ENCODE measurements around the gene TMEM165. TPM values are rescaled to one million over a fixed set of nuclear protein-coding genes. Genes with fewer than 3 reads are reported as not detected.
"Not testable (repeated sequence)": the region's sequence is repeated elsewhere in the genome, so short reads cannot be mapped to it uniquely, and the experiment has no call there.

TMEM165 gene
- polyA plus RNA-seq, 1 donor (not counting 4 experiments of a cell fraction or from before 2014, with no cell fraction given) = 132 TPM

GRCh38 chr4:55359397-55359916 is 36.3 kb upstream of the TMEM165 start:
- dilution Hi-C loops (cut with MboI; ENCODE audit: extremely low pct_ligation_motif_present, low sequenced_read_pairs) = no loop called here
- Histone ChIP-seq H3K9me3 (ENCODE audit: control insufficient read depth, low read depth, low read length) (no peaks in the 10 kb centered on the region), H3K9me1 (ENCODE audit: control insufficient read depth, extremely low read depth, insufficient read depth, low read length) (no peaks in the 10 kb centered on the region), H3K79me2 (ENCODE audit: control insufficient read depth, insufficient read depth, low read length) (no peaks in the 10 kb centered on the region), H2AFZ (ENCODE audit: control insufficient read depth, low read length) (peak overlapping the region; percentile 60), H3K9ac (ENCODE audit: control insufficient read depth, extremely low read depth, insufficient read depth, low read length) (peak overlapping the region; percentile 56), H3K4me2 (ENCODE audit: control insufficient read depth, extremely low read depth, insufficient read depth, low read depth, low read length) (peak overlapping the region; percentile 66), H4K20me1 (ENCODE audit: control insufficient read depth, extremely low read depth, insufficient read depth, low read length) (no peaks in the 10 kb centered on the region), H3K27me3 (ENCODE audit: control insufficient read depth, extremely low read depth, insufficient read depth, low read length) (no peaks in the 10 kb centered on the region), H3K4me1 (ENCODE audit: control insufficient read depth, extremely low read depth, insufficient read depth, low read length) (peaks cover 35% of the 10 kb centered on the region), H3K4me3 (ENCODE audit: control insufficient read depth in 2 of 3, extremely low read depth in 1 of 3, insufficient read depth in 2 of 3, low read depth in 1 of 3, low read length in 3 of 3) (peak overlapping the region in 1 of 3 experiments; percentile 18), H3K27ac (ENCODE audit: control insufficient read depth, insufficient read depth, low read length) (peak overlapping the region; percentile 62), H3K36me3 (ENCODE audit: control insufficient read depth in 2 of 2, extremely low read depth in 1 of 2, insufficient read depth in 2 of 2, low read length in 2 of 2) (peaks cover 0 to 2% of the 10 kb centered on the region in 2 experiments)
- FAIRE-seq (peak; percentile 23), DNase-seq (ENCODE audit: low read depth, low spot score) (no peak)
- TF ChIP-seq CTCF (optimal IDR thresholded peaks at IDR 0.05 in 1 of 3, IDR thresholded peaks at IDR 0.05 in 1 of 3, conservative IDR thresholded peaks at IDR 0.05 in 1 of 3; ENCODE audit: extremely low read depth in 1 of 3, insufficient read depth in 2 of 3, low read length in 3 of 3) (no peak), EZH2 (IDR thresholded peaks at IDR 0.05; ENCODE audit: low read length) (no peak)

GRCh38 chr4:55362938-55363337 is 32.8 kb upstream of the TMEM165 start:
- FAIRE-seq; H4K20me1 ChIP-seq (ENCODE audit: control insufficient read depth, extremely low read depth, insufficient read depth, low read length); dilution Hi-C loops (cut with MboI; ENCODE audit: extremely low pct_ligation_motif_present, low sequenced_read_pairs): not testable (repeated sequence)

More at GRCh38 chr4:55362938-55363337, 32.8 kb upstream of the TMEM165 start:
- not testable (repeated sequence) for H3K27me3 ChIP-seq (ENCODE audit: control insufficient read depth, extremely low read depth, insufficient read depth, low read length); H3K27ac ChIP-seq (ENCODE audit: control insufficient read depth, insufficient read depth, low read length); H3K79me2 ChIP-seq (ENCODE audit: control insufficient read depth, insufficient read depth, low read length); H3K4me3 ChIP-seq (ENCODE audit: control insufficient read depth in 2 of 3, extremely low read depth in 1 of 3, insufficient read depth in 2 of 3, low read depth in 1 of 3, low read length in 3 of 3); H3K9me3 ChIP-seq (ENCODE audit: control insufficient read depth, low read depth, low read length); H2AFZ ChIP-seq (ENCODE audit: control insufficient read depth, low read length); H3K9ac ChIP-seq (ENCODE audit: control insufficient read depth, extremely low read depth, insufficient read depth, low read length); H3K4me2 ChIP-seq (ENCODE audit: control insufficient read depth, extremely low read depth, insufficient read depth, low read depth, low read length); H3K36me3 ChIP-seq (ENCODE audit: control insufficient read depth in 2 of 2, extremely low read depth in 1 of 2, insufficient read depth in 2 of 2, low read length in 2 of 2); H3K9me1 ChIP-seq (ENCODE audit: control insufficient read depth, extremely low read depth, insufficient read depth, low read length); DNase-seq (ENCODE audit: low read depth, low spot score)
- peaks cover 19% of the 10 kb centered on the region for H3K4me1 ChIP-seq (ENCODE audit: control insufficient read depth, extremely low read depth, insufficient read depth, low read length)

Data from keratinocyte (primary cell).